Measurements from ENCODE around the gene ARHGAP45.
"Not testable (repeated sequence)": the region's sequence is repeated elsewhere in the genome, so short reads cannot be mapped to it uniquely, and the experiment has no call there.

ARHGAP45 gene

GRCh38 chr19:1104311-1105007, 37.5 kb downstream of the ARHGAP45 start:
- DNase-seq (ENCODE audit: low read depth), result peak; percentile 67

GRCh38 chr19:1105008-1105872, 38.3 kb downstream of the ARHGAP45 start:
- DNase-seq (ENCODE audit: low read depth), result no peak

GRCh38 chr19:1105873-1106840, 39.2 kb downstream of the ARHGAP45 start:
- no peak for DNase-seq (ENCODE audit: low read depth)

GRCh38 chr19:1106841-1107660, 40.1 kb downstream of the ARHGAP45 start:
- no peak for DNase-seq (ENCODE audit: low read depth)

GRCh38 chr19:1107661-1108261, 40.8 kb downstream of the ARHGAP45 start:
- DNase-seq (ENCODE audit: low read depth), result no peak

- DNase-seq (ENCODE audit: low read depth), result no peak
Measured at GRCh38 chr19:1108291-1109031, 41.5 kb downstream of the ARHGAP45 start.

- no peak for DNase-seq (ENCODE audit: low read depth)
Measured at GRCh38 chr19:1109032-1109551, 42.1 kb downstream of the ARHGAP45 start.

GRCh38 chr19:1109697-1110671, 43.0 kb downstream of the ARHGAP45 start:
- DNase-seq (ENCODE audit: low read depth), result no peak

- DNase-seq (ENCODE audit: low read depth), result no peak
Measured at GRCh38 chr19:1110809-1111640, 44.1 kb downstream of the ARHGAP45 start.

- DNase-seq (ENCODE audit: low read depth), result no peak
Measured at GRCh38 chr19:1111641-1112267, 44.8 kb downstream of the ARHGAP45 start.

- no peak for DNase-seq (ENCODE audit: low read depth)
Measured at GRCh38 chr19:1112268-1113029, 45.5 kb downstream of the ARHGAP45 start.

GRCh38 chr19:1113030-1113985, 46.3 kb downstream of the ARHGAP45 start:
- DNase-seq (ENCODE audit: low read depth), result peak; percentile 79

GRCh38 chr19:1113986-1114483, 47.1 kb downstream of the ARHGAP45 start:
- DNase-seq (ENCODE audit: low read depth), result no peak

- DNase-seq (ENCODE audit: low read depth), result not testable (repeated sequence)
Measured at GRCh38 chr19:1114728-1115127, 47.8 kb downstream of the ARHGAP45 start.

Data from T follicular helper cell (primary cell).